A549 (cell line): ENCODE results near the gene AP1S2. TPM values are rescaled to one million over a fixed set of nuclear protein-coding genes. Genes with fewer than 3 reads are reported as not detected.

Experiments
- ATAC-seq, 2 experiments: fragments of 200-7000 bp in 1 of 2; fragments of >200 bp in 1 of 2; cut with Nextera tagmentation in 1 of 2; cut with Tn5 transposase in 1 of 2; 3 replicates each; pipeline versions ENCODE4 v1.8.0 to v1.9.1; 2018 to 2020; ENCODE audit warnings: mild to moderate bottlenecking in 1 of 2, moderate library complexity in 1 of 2
- CTCF ChIA-PET: fragments of 300-600 bp; sonication (Branson Sonifier 250); formaldehyde crosslinking; extraction: SDS; loops from one replicate; lab custom pipeline; 2021; ENCODE audit warnings: antibody characterized with exemption, inconsistent platforms; lab: Yijun Ruan, JAX
- POLR2A ChIA-PET: fragments of 350-600 bp; formaldehyde crosslinking; extraction: SDS; loops from one replicate; lab custom pipeline; 2021; ENCODE audit warnings: antibody characterized with exemption, inconsistent platforms; lab: Yijun Ruan, JAX
- DNase-seq, 2 experiments: peaks; one replicate each; pipeline versions ENCODE4 v3.0.0 to v3.0.0-alpha.2; 2011 to 2016; ENCODE audit warnings: low read depth in 1 of 2, low spot score in 1 of 2
- FAIRE-seq: peaks from 2 replicates; lab custom pipeline; 2011; peaks lifted over from hg19 to GRCh38; lab: Jason Lieb, UNC
- H3K27ac ChIP-seq, 2 experiments: fragments of >200 bp; sonication (Bioruptor Twin); formaldehyde crosslinking; 3 replicates each; pipeline ENCODE4 v1.5.1; 2016 to 2017
- H3K4me1 ChIP-seq: fragments of >200 bp; sonication (Bioruptor Twin); formaldehyde crosslinking; 3 replicates; pipeline ENCODE4 v1.6.1; 2016
- H3K4me2 ChIP-seq: fragments of >200 bp; sonication (Bioruptor Twin); formaldehyde crosslinking; 3 replicates; pipeline ENCODE4 v1.6.1; 2016
- H3K4me3 ChIP-seq: fragments of >200 bp; sonication (Bioruptor Twin); formaldehyde crosslinking; 3 replicates; pipeline ENCODE4 v1.5.1; 2016
- H3K9me3 ChIP-seq: fragments of >200 bp; sonication (Bioruptor Twin); formaldehyde crosslinking; 3 replicates; pipeline ENCODE4 v1.6.1; 2016
- BCL3 ChIP-seq: fragments of >200 bp; sonication (Bioruptor Twin); formaldehyde crosslinking; IDR thresholded peaks from 3 replicates; pipeline ENCODE4 v1.6.1; 2016
- CBX2 ChIP-seq: fragments of 200-600 bp; sonication (generic); IDR thresholded peaks from 2 replicates; pipeline ENCODE4 v1.6.1; 2016; ENCODE audit warnings: low read depth, mild to moderate bottlenecking, borderline replicate concordance
- CHD2 ChIP-seq: fragments of 150-350 bp; IDR thresholded peaks from 2 replicates; pipeline ENCODE4 v1.6.1; 2014; ENCODE audit warnings: low read length; ENCODE audit not compliant: partially characterized antibody
- E2F6 ChIP-seq: IDR thresholded peaks from 2 replicates; pipeline ENCODE4 v1.6.1; 2012; ENCODE audit warnings: low read depth, borderline replicate concordance
- EHF ChIP-seq: fragments of 250-450 bp; sonication (Bioruptor Pico); IDR thresholded peaks from 2 replicates; pipeline ENCODE4 v1.5.0; 2020; ENCODE audit warnings: mild to moderate bottlenecking
- EHMT2 ChIP-seq: fragments of 200-600 bp; sonication (generic); IDR thresholded peaks from 2 replicates; pipeline ENCODE4 v1.6.1; 2016; ENCODE audit warnings: antibody characterized with exemption, low read depth, mild to moderate bottlenecking, moderate library complexity
- FOSL2 ChIP-seq, 2 experiments: fragments of 450-650 bp in 1 of 2; fragments of >200 bp in 1 of 2; sonication (Bioruptor Twin) in 1 of 2; formaldehyde crosslinking; IDR thresholded peaks; 2 replicates each; pipeline versions ENCODE4 v1.5.0 to v1.6.1; 2016 to 2020; ENCODE audit warnings: mild to moderate bottlenecking in 1 of 2, moderate library complexity in 1 of 2
- FOXS1 ChIP-seq: fragments of 250-450 bp; sonication (Bioruptor Pico); IDR thresholded peaks from 2 replicates; pipeline ENCODE4 v1.5.0; 2020; ENCODE audit warnings: mild to moderate bottlenecking, moderate library complexity
- GATA3 ChIP-seq: IDR thresholded peaks from 2 replicates; pipeline ENCODE4 v1.6.1; 2012; ENCODE audit warnings: borderline replicate concordance
- HDAC2 ChIP-seq: fragments of 200-600 bp; sonication (generic); IDR thresholded peaks from 2 replicates; pipeline ENCODE4 v1.6.1; 2016
- HOXA7 ChIP-seq: fragments of 250-450 bp; sonication (Bioruptor Pico); IDR thresholded peaks from 2 replicates; pipeline ENCODE4 v1.5.0; 2020; ENCODE audit warnings: mild to moderate bottlenecking, moderate library complexity
- HOXB5 ChIP-seq: fragments of 250-450 bp; sonication (Bioruptor Pico); IDR thresholded peaks from 2 replicates; pipeline ENCODE4 v1.5.0; 2020; ENCODE audit warnings: mild to moderate bottlenecking, moderate library complexity
- KDM5A ChIP-seq: fragments of 200-600 bp; sonication (generic); IDR thresholded peaks from 2 replicates; pipeline ENCODE4 v1.6.1; 2016; ENCODE audit warnings: antibody characterized with exemption, mild to moderate bottlenecking
- MAX ChIP-seq: IDR thresholded peaks from 2 replicates; pipeline ENCODE4 v1.6.1; 2012
- NR3C1 ChIP-seq: fragments of >200 bp; sonication (Bioruptor Twin); formaldehyde crosslinking; IDR thresholded peaks from 3 replicates; pipeline ENCODE4 v1.6.1; 2017
- RFX5 ChIP-seq: fragments of 450-650 bp; IDR thresholded peaks from 2 replicates; pipeline ENCODE4 v1.7.1; 2014; ENCODE audit warnings: antibody characterized with exemption, mild to moderate bottlenecking, moderate library complexity
- TP53 ChIP-seq: fragments of 250-450 bp; sonication (Bioruptor Pico); IDR thresholded peaks from 2 replicates; pipeline ENCODE4 v1.5.0; 2021; ENCODE audit warnings: mild to moderate bottlenecking, moderate library complexity
- ZFP36 ChIP-seq: fragments of 450-650 bp; IDR thresholded peaks from 2 replicates; pipeline ENCODE4 v1.6.1; 2014; ENCODE audit warnings: borderline replicate concordance; ENCODE audit not compliant: partially characterized antibody
- ZNF302 ChIP-seq: fragments of 250-450 bp; sonication (Bioruptor Pico); IDR thresholded peaks from 2 replicates; pipeline ENCODE4 v1.9.0; 2021; ENCODE audit warnings: inconsistent platforms, mild to moderate bottlenecking, moderate library complexity
- WGBS: methylation state at CpG from one replicate; pipeline ENCODE4 v1.1.6; 2017; ENCODE audit errors: missing lambda C conversion rate; 5-methylcytosine and 5-hydroxymethylcytosine counted together
- polyA plus RNA-seq, 4 experiments: library from polyadenylated mRNA; depleted of rRNA in 3 of 4; stranded (reverse); fragments of >200 nt; fragmentation: RNase III in 1 of 4; extraction: RNeasy Plus Mini Kit Qiagen cat#74134 plus additional on column Dnase treatment in 1 of 4; gene quantifications; 2 replicates in 3 of 4; 3 replicates in 1 of 4; pipeline ENCODE4 v1.2.3, GENCODE V29; 2011 to 2017

Gene AP1S2
- polyA plus RNA-seq, 2 of the 4 experiments (the other 2 are of a cell fraction): 17.1 to 18.5 TPM

GRCh38 chrX:15870310-15870709 is 15.7 kb upstream of the AP1S2 start:
- Histone ChIP-seq H3K4me1 (no peaks in the 10 kb centered on the region), H3K27ac (no peak overlapping the region), H3K4me2 (no peak overlapping the region)
- no peak for FAIRE-seq
- CTCF ChIA-PET: no interaction called here
- no peak for ATAC-seq
- WGBS: 44% methylated on average over 4 of the region's 4 CpGs
- no peak for DNase-seq
- no peak for TF ChIP-seq FOSL2 (IDR thresholded peaks at IDR 0.05)
- TF ChIP-seq FOSL2 (CRISPR knock-in tag; IDR thresholded peaks at IDR 0.05): no peak
- TF ChIP-seq RFX5: no peak
- TF ChIP-seq E2F6: no peak
- TF ChIP-seq, all 56 proteins: peak for 0
- POLR2A ChIA-PET: no interaction called here
- no peak overlapping the region for H3K4me3 ChIP-seq
- no peaks in the 10 kb centered on the region for H3K9me3 ChIP-seq

GRCh38 chrX:15869695-15870094 is 15.1 kb upstream of the AP1S2 start:
- Histone ChIP-seq H3K4me3 (no peak overlapping the region), H3K9me3 (no peaks in the 10 kb centered on the region), H3K4me1 (0 out of 3 replicates have a peak, but pooled peaks cover 3% of the 10 kb centered on the region), H3K4me2 (no peak overlapping the region), H3K27ac (no peak overlapping the region)
- POLR2A ChIA-PET: no interaction called here
- TF ChIP-seq EHF (CRISPR knock-in tag): no peak
- TF ChIP-seq MAX: no peak
- no peak for TF ChIP-seq GATA3
- no peak for FAIRE-seq
- 80% methylated on average over 4 of the region's 4 CpGs for WGBS
- ATAC-seq: no peak
- CTCF ChIA-PET: no interaction called here
- DNase-seq: no peak

GRCh38 chrX:15866147-15866546 is 11.5 kb upstream of the AP1S2 start:
- TF ChIP-seq RFX5 (no peak), CBX2 (no peak), KDM5A (no peak), TP53 (CRISPR knock-in tag) (no peak), ZNF302 (CRISPR knock-in tag) (no peak), HOXA7 (CRISPR knock-in tag) (no peak), HOXB5 (CRISPR knock-in tag) (no peak), MAX (no peak), BCL3 (no peak), NR3C1 (no peak)
- 66% methylated on average over 3 of the region's 3 CpGs for WGBS
- no peak overlapping the region for H3K4me2 ChIP-seq
- H3K9me3 ChIP-seq: no peaks in the 10 kb centered on the region
- DNase-seq (no peak), FAIRE-seq (no peak), ATAC-seq (no peak)
- ChIA-PET CTCF (no interaction called here), POLR2A (no interaction called here)
- 0 out of 3 replicates have a peak, but pooled peaks cover 3% of the 10 kb centered on the region for H3K4me1 ChIP-seq
- no peak overlapping the region for H3K4me3 ChIP-seq
- H3K27ac ChIP-seq: no peak overlapping the region

GRCh38 chrX:15864629-15865028 is 10.0 kb upstream of the AP1S2 start:
- no peak overlapping the region for H3K4me2 ChIP-seq
- H3K9me3 ChIP-seq: no peaks in the 10 kb centered on the region
- DNase-seq: peak in 1 of 2 experiments; percentile 21
- ChIA-PET CTCF (interaction anchor here (0.5 kb wide), 1 partner anchor 822 kb away, joined by 3 read pairs; no protein-coding TSS in a partner anchor), POLR2A (no interaction called here)
- 0 out of 3 replicates have a peak, but pooled peaks cover 3% of the 10 kb centered on the region for H3K4me1 ChIP-seq
- TF ChIP-seq EHMT2 (no peak), ZFP36 (no peak), CHD2 (no peak), HDAC2 (no peak), FOXS1 (CRISPR knock-in tag) (no peak)
- no peak for FAIRE-seq
- peak; percentile 24 to 48; a peak in 2 of 6 replicates for ATAC-seq
- H3K4me3 ChIP-seq: no peak overlapping the region
- no peak overlapping the region for H3K27ac ChIP-seq
